Liver (tissue), 9 donors: Measurements from ENCODE around the gene NR1D2. TPM values are rescaled to one million over a fixed set of nuclear protein-coding genes. Genes with fewer than 3 reads are reported as not detected.

ENCODE experiments used
- DNase-seq: peaks from one replicate; pipeline ENCODE4 v3.0.0-alpha.2; 2017; ENCODE audit warnings: low spot score
- H3K27ac ChIP-seq, 2 donors: one replicate each; pipeline ENCODE4 v1.7.0; 2013; ENCODE audit warnings: inconsistent platforms in 2 of 2, low read length in 2 of 2, control low read depth in 1 of 2, low read depth in 1 of 2, mild to moderate bottlenecking in 1 of 2
- H3K27me3 ChIP-seq, 4 donors: one replicate each; pipeline versions ENCODE4 v1.6.1 to v1.7.0; 2013; ENCODE audit warnings: low read length in 3 of 4, inconsistent platforms in 1 of 4, mild to moderate bottlenecking in 1 of 4, moderate library complexity in 1 of 4; ENCODE audit not compliant: control insufficient read depth in 4 of 4, insufficient read depth in 4 of 4
- H3K36me3 ChIP-seq, 4 donors: one replicate each; pipeline versions ENCODE4 v1.6.1 to v1.7.0; 2013; ENCODE audit warnings: low read length in 3 of 4, mild to moderate bottlenecking in 3 of 4, low read depth in 1 of 4, moderate library complexity in 1 of 4; ENCODE audit not compliant: control insufficient read depth in 4 of 4, insufficient read depth in 3 of 4
- H3K4me1 ChIP-seq, 4 donors: one replicate each; pipeline versions ENCODE4 v1.6.1 to v1.7.0; 2013; ENCODE audit warnings: low read length in 3 of 4, mild to moderate bottlenecking in 3 of 4, moderate library complexity in 1 of 4; ENCODE audit not compliant: control insufficient read depth in 4 of 4, insufficient read depth in 4 of 4
- H3K4me3 ChIP-seq, 3 donors: one replicate each; pipeline versions ENCODE4 v1.6.1 to v1.7.0; 2013; ENCODE audit warnings: low read length in 3 of 3, control low read depth in 1 of 3, low read depth in 1 of 3, mild to moderate bottlenecking in 1 of 3
- H3K9ac ChIP-seq, 2 donors: one replicate each; pipeline ENCODE4 v1.7.0; 2013; ENCODE audit warnings: low read length in 2 of 2, mild to moderate bottlenecking in 2 of 2, moderate library complexity in 2 of 2, control low read depth in 1 of 2, low read depth in 1 of 2
- H3K9me3 ChIP-seq, 4 donors: one replicate each; pipeline versions ENCODE4 v1.6.1 to v1.7.0; 2013; ENCODE audit warnings: low read length in 3 of 4; ENCODE audit not compliant: control insufficient read depth in 4 of 4
- EGR1 ChIP-seq, 2 donors: IDR thresholded peaks; 2 replicates each; pipeline ENCODE4 v1.6.1; 2016 to 2018; ENCODE audit warnings: antibody characterized with exemption in 2 of 2, low read depth in 2 of 2
- FOXA1 ChIP-seq: IDR thresholded peaks from 2 replicates; pipeline ENCODE4 v1.6.1; 2016; ENCODE audit warnings: antibody characterized with exemption
- FOXA2 ChIP-seq: IDR thresholded peaks from 2 replicates; pipeline ENCODE4 v1.6.1; 2016; ENCODE audit warnings: antibody characterized with exemption
- GABPA ChIP-seq, 2 donors: IDR thresholded peaks in 1 of 2; conservative IDR thresholded peaks in 1 of 2; 2 replicates each; pipeline ENCODE4 v1.6.1; 2016; ENCODE audit warnings: antibody characterized with exemption in 2 of 2, mild to moderate bottlenecking in 1 of 2, moderate library complexity in 1 of 2
- HNF4A ChIP-seq, 2 donors: conservative IDR thresholded peaks; 2 replicates each; pipeline ENCODE4 v1.6.1; 2016; ENCODE audit warnings: antibody characterized with exemption in 2 of 2, mild to moderate bottlenecking in 2 of 2
- HNF4G ChIP-seq: IDR thresholded peaks from 2 replicates; pipeline ENCODE4 v1.6.1; 2016; ENCODE audit warnings: antibody characterized with exemption
- JUND ChIP-seq, 2 donors: IDR thresholded peaks; 2 replicates each; pipeline ENCODE4 v1.6.1; 2016; ENCODE audit warnings: antibody characterized with exemption in 2 of 2
- MAX ChIP-seq: IDR thresholded peaks from 2 replicates; pipeline ENCODE4 v1.6.1; 2016; ENCODE audit warnings: antibody characterized with exemption
- NR2F2 ChIP-seq: IDR thresholded peaks from 2 replicates; pipeline ENCODE4 v1.6.1; 2016; ENCODE audit warnings: antibody characterized with exemption
- RAD21 ChIP-seq, 2 donors: IDR thresholded peaks; 2 replicates each; pipeline ENCODE4 v1.6.1; 2016; ENCODE audit warnings: antibody characterized with exemption in 2 of 2, mild to moderate bottlenecking in 2 of 2
- REST ChIP-seq: IDR thresholded peaks from 2 replicates; pipeline ENCODE4 v1.6.1; 2016; ENCODE audit warnings: antibody characterized with exemption, mild to moderate bottlenecking
- RXRA ChIP-seq, 2 donors: IDR thresholded peaks; 2 replicates each; pipeline ENCODE4 v1.6.1; 2017 to 2018; ENCODE audit warnings: antibody characterized with exemption in 2 of 2, mild to moderate bottlenecking in 1 of 2
- SP1 ChIP-seq: IDR thresholded peaks from 2 replicates; pipeline ENCODE4 v1.6.1; 2018; ENCODE audit warnings: antibody characterized with exemption, mild to moderate bottlenecking
- TAF1 ChIP-seq: conservative IDR thresholded peaks from 2 replicates; pipeline ENCODE4 v1.6.1; 2016; ENCODE audit warnings: antibody characterized with exemption, mild to moderate bottlenecking
- YY1 ChIP-seq: IDR thresholded peaks from 2 replicates; pipeline ENCODE4 v1.6.1; 2016; ENCODE audit warnings: antibody characterized with exemption, mild to moderate bottlenecking
- polyA plus RNA-seq, 2 donors: library from polyadenylated mRNA; stranded (reverse) in 1 of 2; unstranded in 1 of 2; fragments of 200-250 nt in 1 of 2; fragments of >200 nt in 1 of 2; fragmentation: Nextera tagmentation in 1 of 2; extraction: Ambion mirVana in 1 of 2; gene quantifications; one replicate each; pipeline versions ENCODE4 v1.2.1 to v1.2.3, GENCODE V29; 2013 to 2015
- total RNA-seq, 2 donors: library from RNA; depleted of rRNA; stranded (reverse); fragments of >200 nt; gene quantifications; one replicate each; pipeline ENCODE4 v1.2.3, GENCODE V29; 2014
- TF ChIP-seq, protein P1 (sequence below): fragments of 150-350 bp; IDR thresholded peaks from 2 replicates; pipeline ENCODE4 v1.5.1; 2017; ENCODE audit warnings: improper control_type of control experiment, low read depth, low read length; ENCODE audit not compliant: missing input control
- TF ChIP-seq, protein P2 (sequence below): IDR thresholded peaks from 2 replicates; pipeline ENCODE4 v1.6.1; 2016; ENCODE audit warnings: antibody characterized with exemption
- TF ChIP-seq, protein P3 (sequence below): IDR thresholded peaks from 2 replicates; pipeline ENCODE4 v1.6.1; 2016; ENCODE audit warnings: antibody characterized with exemption
- donor health status: healthy.
- donor health status: healthy.
- donor health status: healthy.
- donor health status: healthy.
- donor health status: healthy.

Gene NR1D2
- total and polyA plus RNA-seq, 4 donors = 7.3 to 25.5 (median 9.2) TPM

DNA sequence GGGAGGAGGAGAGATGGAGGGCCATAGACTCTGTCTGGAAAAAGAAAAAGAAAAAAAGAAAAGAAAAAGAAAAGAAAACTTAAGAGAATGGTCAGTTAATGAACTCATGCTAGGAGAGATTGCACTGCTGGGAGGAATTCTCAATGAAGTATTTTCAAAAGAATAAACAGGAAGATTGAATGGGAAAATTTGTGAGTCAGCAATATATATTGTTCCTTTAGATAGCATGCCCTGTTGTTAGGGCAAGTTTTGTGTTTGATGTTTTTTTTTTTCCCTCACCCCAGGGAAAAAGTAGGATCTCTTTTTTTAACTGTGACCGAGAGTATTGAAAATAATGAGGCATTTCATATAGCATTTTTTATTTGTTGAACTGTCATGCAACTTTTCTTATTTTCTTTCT, 7.8 kb upstream of the NR1D2 start (continued):
- no peak for TF ChIP-seq GABPA (IDR thresholded peaks at IDR 0.05 in 1 of 2, conservative IDR thresholded peaks at IDR 0.05 in 1 of 2)
- no peak for TF ChIP-seq YY1
- no peak for TF ChIP-seq TAF1
- TF ChIP-seq FOXA2 = no peak
- no peak for TF ChIP-seq NR2F2

DNA sequence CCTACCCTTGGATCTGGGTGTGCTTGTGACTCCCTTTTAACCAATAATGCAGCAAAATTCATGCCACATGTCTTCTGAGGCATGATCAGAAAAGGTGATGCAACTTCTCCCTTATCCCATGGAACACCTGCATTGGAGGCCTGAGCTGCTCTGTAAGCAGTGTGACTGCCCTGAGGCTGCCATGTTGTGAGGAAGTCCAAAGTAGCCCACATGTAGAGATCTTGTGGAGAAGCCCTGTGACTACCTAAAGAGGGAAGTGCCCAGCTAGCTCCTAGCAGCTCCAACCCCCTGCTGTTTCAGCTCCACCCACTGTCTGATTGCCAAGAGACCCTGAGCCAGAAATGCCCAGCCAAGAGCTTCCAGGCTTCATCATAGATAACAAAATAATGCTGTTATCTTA, 6.4 kb upstream of the NR1D2 start:
- H3K36me3 ChIP-seq = no peaks in the 10 kb centered on the region
- no peak for DNase-seq
- no peak overlapping the region for H3K9ac ChIP-seq
- H3K4me3 ChIP-seq = no peak overlapping the region
- peaks cover 0 to 1% (median 0%) of the 10 kb centered on the region in 4 donors for H3K4me1 ChIP-seq
- no peak for TF ChIP-seq YY1
- no peak for TF ChIP-seq RXRA (IDR thresholded peaks at IDR 0.05)
- TF ChIP-seq RAD21 (IDR thresholded peaks at IDR 0.05) = no peak
- TF ChIP-seq, protein P1, sequence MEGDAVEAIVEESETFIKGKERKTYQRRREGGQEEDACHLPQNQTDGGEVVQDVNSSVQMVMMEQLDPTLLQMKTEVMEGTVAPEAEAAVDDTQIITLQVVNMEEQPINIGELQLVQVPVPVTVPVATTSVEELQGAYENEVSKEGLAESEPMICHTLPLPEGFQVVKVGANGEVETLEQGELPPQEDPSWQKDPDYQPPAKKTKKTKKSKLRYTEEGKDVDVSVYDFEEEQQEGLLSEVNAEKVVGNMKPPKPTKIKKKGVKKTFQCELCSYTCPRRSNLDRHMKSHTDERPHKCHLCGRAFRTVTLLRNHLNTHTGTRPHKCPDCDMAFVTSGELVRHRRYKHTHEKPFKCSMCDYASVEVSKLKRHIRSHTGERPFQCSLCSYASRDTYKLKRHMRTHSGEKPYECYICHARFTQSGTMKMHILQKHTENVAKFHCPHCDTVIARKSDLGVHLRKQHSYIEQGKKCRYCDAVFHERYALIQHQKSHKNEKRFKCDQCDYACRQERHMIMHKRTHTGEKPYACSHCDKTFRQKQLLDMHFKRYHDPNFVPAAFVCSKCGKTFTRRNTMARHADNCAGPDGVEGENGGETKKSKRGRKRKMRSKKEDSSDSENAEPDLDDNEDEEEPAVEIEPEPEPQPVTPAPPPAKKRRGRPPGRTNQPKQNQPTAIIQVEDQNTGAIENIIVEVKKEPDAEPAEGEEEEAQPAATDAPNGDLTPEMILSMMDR = no peak
- TF ChIP-seq REST = no peak
- no peak for TF ChIP-seq TAF1
- TF ChIP-seq HNF4G = no peak
- TF ChIP-seq HNF4A (conservative IDR thresholded peaks at IDR 0.05) = no peak
- TF ChIP-seq FOXA2 = no peak
- TF ChIP-seq, protein P2, sequence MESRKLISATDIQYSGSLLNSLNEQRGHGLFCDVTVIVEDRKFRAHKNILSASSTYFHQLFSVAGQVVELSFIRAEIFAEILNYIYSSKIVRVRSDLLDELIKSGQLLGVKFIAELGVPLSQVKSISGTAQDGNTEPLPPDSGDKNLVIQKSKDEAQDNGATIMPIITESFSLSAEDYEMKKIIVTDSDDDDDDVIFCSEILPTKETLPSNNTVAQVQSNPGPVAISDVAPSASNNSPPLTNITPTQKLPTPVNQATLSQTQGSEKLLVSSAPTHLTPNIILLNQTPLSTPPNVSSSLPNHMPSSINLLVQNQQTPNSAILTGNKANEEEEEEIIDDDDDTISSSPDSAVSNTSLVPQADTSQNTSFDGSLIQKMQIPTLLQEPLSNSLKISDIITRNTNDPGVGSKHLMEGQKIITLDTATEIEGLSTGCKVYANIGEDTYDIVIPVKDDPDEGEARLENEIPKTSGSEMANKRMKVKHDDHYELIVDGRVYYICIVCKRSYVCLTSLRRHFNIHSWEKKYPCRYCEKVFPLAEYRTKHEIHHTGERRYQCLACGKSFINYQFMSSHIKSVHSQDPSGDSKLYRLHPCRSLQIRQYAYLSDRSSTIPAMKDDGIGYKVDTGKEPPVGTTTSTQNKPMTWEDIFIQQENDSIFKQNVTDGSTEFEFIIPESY = no peak
- TF ChIP-seq, protein P3, sequence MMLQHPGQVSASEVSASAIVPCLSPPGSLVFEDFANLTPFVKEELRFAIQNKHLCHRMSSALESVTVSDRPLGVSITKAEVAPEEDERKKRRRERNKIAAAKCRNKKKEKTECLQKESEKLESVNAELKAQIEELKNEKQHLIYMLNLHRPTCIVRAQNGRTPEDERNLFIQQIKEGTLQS = no peak
- no peak for TF ChIP-seq SP1
- no peak for TF ChIP-seq JUND (IDR thresholded peaks at IDR 0.05)
- TF ChIP-seq EGR1 (IDR thresholded peaks at IDR 0.05; ENCODE audit: low read depth in 2 of 2) = no peak
- no peak for TF ChIP-seq MAX
- TF ChIP-seq FOXA1 = no peak
- TF ChIP-seq GABPA (IDR thresholded peaks at IDR 0.05 in 1 of 2, conservative IDR thresholded peaks at IDR 0.05 in 1 of 2) = no peak
- no peak for TF ChIP-seq NR2F2
- peaks cover 0 to 2% (median 0%) of the 10 kb centered on the region in 4 donors for H3K9me3 ChIP-seq
- H3K27ac ChIP-seq = no peak overlapping the region
- no peaks in the 10 kb centered on the region for H3K27me3 ChIP-seq
